HepG2 (cell line): Measurements from ENCODE around the gene OR52E1.

Experiments used
- CEBPB ChIP-seq: IDR thresholded peaks from 2 replicates; pipeline ENCODE4 v1.6.1; 2011; ENCODE audit warnings: low read depth, low read length, improper control_type of control experiment, borderline replicate concordance
- ETV6 ChIP-seq: sonication (generic); formaldehyde crosslinking; conservative IDR thresholded peaks from 2 replicates; pipeline ENCODE4 v1.4.0; 2020; ENCODE audit warnings: missing genetic modification reagents
- EZH2 ChIP-seq: conservative IDR thresholded peaks from 2 replicates; pipeline ENCODE4 v1.6.1; 2012; ENCODE audit warnings: mild to moderate bottlenecking, low read depth, low read length, moderate library complexity
- MBD4 ChIP-seq: IDR thresholded peaks from 2 replicates; pipeline ENCODE4 v1.6.1; 2012; ENCODE audit warnings: low read length, inconsistent platforms, borderline replicate concordance
- MED13 ChIP-seq: sonication (generic); formaldehyde crosslinking; IDR thresholded peaks from 2 replicates; pipeline ENCODE4 v1.5.0; 2020; ENCODE audit warnings: missing genetic modification reagents
- RAD51 ChIP-seq: fragments of 450-650 bp; IDR thresholded peaks from 2 replicates; pipeline ENCODE4 v1.6.1; 2016; ENCODE audit warnings: borderline replicate concordance
- SCMH1 ChIP-seq: sonication (generic); formaldehyde crosslinking; IDR thresholded peaks from 2 replicates; pipeline ENCODE4 v1.9.0; 2021; ENCODE audit warnings: missing genetic modification reagents, mild to moderate bottlenecking, borderline replicate concordance
- TBL1XR1 ChIP-seq: fragments of 150-350 bp; IDR thresholded peaks from 2 replicates; pipeline ENCODE4 v1.6.1; 2014; ENCODE audit warnings: borderline replicate concordance, low read length; ENCODE audit not compliant: partially characterized antibody
- TBX2 ChIP-seq: sonication (generic); formaldehyde crosslinking; IDR thresholded peaks from 2 replicates; pipeline ENCODE4 v1.5.0; 2020; ENCODE audit warnings: missing genetic modification reagents, mild to moderate bottlenecking, borderline replicate concordance
- ZNF274 ChIP-seq: sonication (generic); formaldehyde crosslinking; IDR thresholded peaks from 2 replicates; pipeline ENCODE4 v1.5.1; 2020; ENCODE audit warnings: mild to moderate bottlenecking, missing genetic modification reagents
- ZNF569 ChIP-seq: sonication (generic); formaldehyde crosslinking; IDR thresholded peaks from 2 replicates; pipeline ENCODE4 v1.5.0; 2020; ENCODE audit warnings: mild to moderate bottlenecking, missing genetic modification reagents, moderate library complexity, borderline replicate concordance
- ZNF629 ChIP-seq: sonication (generic); formaldehyde crosslinking; conservative IDR thresholded peaks from 2 replicates; pipeline ENCODE4 v1.5.0; 2020; ENCODE audit warnings: missing genetic modification reagents
- ZSCAN31 ChIP-seq: sonication (generic); formaldehyde crosslinking; IDR thresholded peaks from 2 replicates; pipeline ENCODE4 v1.5.0; 2020; ENCODE audit warnings: low read depth, mild to moderate bottlenecking, missing genetic modification reagents
- TF ChIP-seq, protein P1 (sequence below): sonication (generic); formaldehyde crosslinking; IDR thresholded peaks from 2 replicates; pipeline ENCODE4 v1.5.0; 2020; ENCODE audit warnings: mild to moderate bottlenecking, missing genetic modification reagents, moderate library complexity

DNA sequence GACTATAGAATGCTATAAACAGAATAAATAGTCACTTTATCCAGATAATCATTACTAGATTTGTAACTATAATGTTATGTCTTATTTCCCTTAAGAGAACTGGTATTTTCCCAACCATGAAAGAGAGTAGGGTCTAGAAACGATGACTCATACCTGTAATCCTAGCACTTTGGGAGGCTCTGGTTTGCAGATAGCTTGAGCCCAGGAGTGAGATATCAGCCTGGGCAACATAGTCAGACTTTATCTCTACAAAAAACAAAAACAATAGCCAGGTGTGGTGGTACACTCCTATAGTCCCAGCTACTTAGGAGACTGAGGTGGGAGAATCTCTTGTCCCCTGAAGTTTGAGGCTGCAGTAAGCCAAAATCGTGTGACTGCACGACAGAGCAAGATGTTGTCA is 37.9 kb downstream of the OR52E1 start:
- TF ChIP-seq ZSCAN31 (CRISPR knock-in tag) (no peak), MED13 (CRISPR knock-in tag) (no peak), MBD4 (no peak), TBX2 (CRISPR knock-in tag) (no peak), RAD51 (no peak), TBL1XR1 (no peak), ZNF629 (no peak), CEBPB (no peak), ETV6 (CRISPR knock-in tag) (no peak), ZNF274 (CRISPR knock-in tag) (no peak), EZH2 (no peak), SCMH1 (CRISPR knock-in tag) (no peak), ZNF569 (CRISPR knock-in tag) (no peak)
- TF ChIP-seq, protein P1, sequence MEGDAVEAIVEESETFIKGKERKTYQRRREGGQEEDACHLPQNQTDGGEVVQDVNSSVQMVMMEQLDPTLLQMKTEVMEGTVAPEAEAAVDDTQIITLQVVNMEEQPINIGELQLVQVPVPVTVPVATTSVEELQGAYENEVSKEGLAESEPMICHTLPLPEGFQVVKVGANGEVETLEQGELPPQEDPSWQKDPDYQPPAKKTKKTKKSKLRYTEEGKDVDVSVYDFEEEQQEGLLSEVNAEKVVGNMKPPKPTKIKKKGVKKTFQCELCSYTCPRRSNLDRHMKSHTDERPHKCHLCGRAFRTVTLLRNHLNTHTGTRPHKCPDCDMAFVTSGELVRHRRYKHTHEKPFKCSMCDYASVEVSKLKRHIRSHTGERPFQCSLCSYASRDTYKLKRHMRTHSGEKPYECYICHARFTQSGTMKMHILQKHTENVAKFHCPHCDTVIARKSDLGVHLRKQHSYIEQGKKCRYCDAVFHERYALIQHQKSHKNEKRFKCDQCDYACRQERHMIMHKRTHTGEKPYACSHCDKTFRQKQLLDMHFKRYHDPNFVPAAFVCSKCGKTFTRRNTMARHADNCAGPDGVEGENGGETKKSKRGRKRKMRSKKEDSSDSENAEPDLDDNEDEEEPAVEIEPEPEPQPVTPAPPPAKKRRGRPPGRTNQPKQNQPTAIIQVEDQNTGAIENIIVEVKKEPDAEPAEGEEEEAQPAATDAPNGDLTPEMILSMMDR (CRISPR knock-in tag): no peak
